Muscle of leg (tissue), 11 donors: Measurements from ENCODE around the gene SPATA21. TPM values are rescaled to one million over a fixed set of nuclear protein-coding genes. Genes with fewer than 3 reads are reported as not detected.

Experiments
- DNase-seq: peaks from one replicate; pipeline ENCODE4 v3.0.0; 2013
- H3K27ac ChIP-seq: one replicate; pipeline ENCODE4 v1.5.1; 2013; ENCODE audit warnings: mild to moderate bottlenecking, low read length, control low read depth
- H3K27me3 ChIP-seq: one replicate; pipeline ENCODE4 v1.6.1; 2013; ENCODE audit warnings: low read length; ENCODE audit not compliant: control insufficient read depth, insufficient read depth
- H3K36me3 ChIP-seq: one replicate; pipeline ENCODE4 v1.6.1; 2013; ENCODE audit warnings: low read length; ENCODE audit not compliant: control insufficient read depth, insufficient read depth
- H3K4me1 ChIP-seq: one replicate; pipeline ENCODE4 v1.6.1; 2013; ENCODE audit warnings: low read length; ENCODE audit not compliant: control insufficient read depth, insufficient read depth
- H3K4me3 ChIP-seq: one replicate; pipeline ENCODE4 v1.5.1; 2013; ENCODE audit warnings: low read length, control low read depth
- H3K9me3 ChIP-seq: replicated peaks from 2 replicates; pipeline ENCODE4 v1.6.1; 2013; ENCODE audit warnings: low read depth, low read length; ENCODE audit not compliant: control insufficient read depth
- WGBS: methylation state at CpG from one replicate; pipeline ENCODE4 v1.1.5; 2013; ENCODE audit warnings: missing lambda C conversion rate; ENCODE audit not compliant: insufficient coverage; 5-methylcytosine and 5-hydroxymethylcytosine counted together
- polyA plus RNA-seq, 8 donors: library from polyadenylated mRNA; unstranded; fragments of 120-200 nt; gene quantifications; one replicate each; pipeline versions ENCODE4 v1.2.1 to v1.2.3, GENCODE V29; 2013; ENCODE audit warnings: inconsistent platforms in 1 of 8, low replicate concordance in 1 of 8; ENCODE audit not compliant: insufficient read length in 8 of 8, insufficient read depth in 1 of 8
- total RNA-seq: library from RNA; stranded (reverse); fragments of 120-200 nt; gene quantifications from one replicate; pipeline ENCODE4 v1.2.4, GENCODE V29; 2013

SPATA21 gene
- total and polyA plus RNA-seq, 9 donors, result 0.04 to 0.24 (median 0.13) TPM; not detected in 2

GRCh38 chr1:16451841-16452528 is 14.8 kb upstream of the SPATA21 start:
- H3K27me3 ChIP-seq, result no peaks in the 10 kb centered on the region

GRCh38 chr1:16450863-16451481 is 13.7 kb upstream of the SPATA21 start:
- DNase-seq, result no peak
- Histone ChIP-seq H3K27ac (no peak overlapping the region), H3K27me3 (no peaks in the 10 kb centered on the region), H3K9me3 (no peaks in the 10 kb centered on the region), H3K36me3 (peaks cover 76% of the 10 kb centered on the region), H3K4me3 (no peak overlapping the region), H3K4me1 (no peaks in the 10 kb centered on the region)
- WGBS, result 100% methylated on average over 1 of the region's 6 CpGs

More at GRCh38 chr1:16451841-16452528, 14.8 kb upstream of the SPATA21 start:
- Histone ChIP-seq H3K36me3 (peaks cover 78% of the 10 kb centered on the region), H3K4me1 (no peaks in the 10 kb centered on the region), H3K4me3 (no peak overlapping the region), H3K27ac (no peak overlapping the region), H3K9me3 (no peaks in the 10 kb centered on the region)
- DNase-seq, result no peak
- 77% methylated on average over 10 of the region's 13 CpGs for WGBS

GRCh38 chr1:16449666-16450065 is 12.4 kb upstream of the SPATA21 start:
- Histone ChIP-seq H3K9me3 (no peaks in the 10 kb centered on the region), H3K27ac (no peak overlapping the region), H3K4me1 (no peaks in the 10 kb centered on the region), H3K27me3 (no peaks in the 10 kb centered on the region), H3K4me3 (no peak overlapping the region), H3K36me3 (peaks cover 76% of the 10 kb centered on the region)
- DNase-seq, result no peak
- 89% methylated on average over 3 of the region's 5 CpGs for WGBS

GRCh38 chr1:16449065-16449464 is 11.8 kb upstream of the SPATA21 start:
- H3K27me3 ChIP-seq, result no peaks in the 10 kb centered on the region
- H3K4me1 ChIP-seq, result no peaks in the 10 kb centered on the region
- no peak for DNase-seq
- WGBS, result 96% methylated on average over 4 of the region's 4 CpGs
- H3K27ac ChIP-seq, result no peak overlapping the region
- peaks cover 82% of the 10 kb centered on the region for H3K36me3 ChIP-seq
- no peaks in the 10 kb centered on the region for H3K9me3 ChIP-seq
- no peak overlapping the region for H3K4me3 ChIP-seq

GRCh38 chr1:16447641-16448040 is 10.4 kb upstream of the SPATA21 start:
- peaks cover 83% of the 10 kb centered on the region for H3K36me3 ChIP-seq
- no peaks in the 10 kb centered on the region for H3K9me3 ChIP-seq
- no peaks in the 10 kb centered on the region for H3K4me1 ChIP-seq
- H3K27ac ChIP-seq, result no peak overlapping the region
- H3K4me3 ChIP-seq, result no peak overlapping the region
- 93% methylated on average over 8 of the region's 9 CpGs for WGBS
- H3K27me3 ChIP-seq, result no peaks in the 10 kb centered on the region
- no peak for DNase-seq

GRCh38 chr1:16446116-16446515 is 8.9 kb upstream of the SPATA21 start:
- Histone ChIP-seq H3K27ac (no peak overlapping the region), H3K4me1 (peaks cover 8% of the 10 kb centered on the region), H3K27me3 (no peaks in the 10 kb centered on the region), H3K4me3 (no peak overlapping the region), H3K9me3 (no peaks in the 10 kb centered on the region), H3K36me3 (peaks cover 76% of the 10 kb centered on the region)
- DNase-seq, result no peak
- WGBS, result 97% methylated on average over 3 of the region's 10 CpGs

- Histone ChIP-seq H3K36me3 (peaks cover 70% of the 10 kb centered on the region), H3K27me3 (no peaks in the 10 kb centered on the region), H3K9me3 (no peaks in the 10 kb centered on the region), H3K4me3 (no peak overlapping the region), H3K4me1 (peaks cover 11% of the 10 kb centered on the region), H3K27ac (no peak overlapping the region)
- 91% methylated on average over 4 of the region's 4 CpGs for WGBS
- DNase-seq, result no peak
Measured at GRCh38 chr1:16445052-16445451, 7.8 kb upstream of the SPATA21 start.

GRCh38 chr1:16443975-16444770 is 6.9 kb upstream of the SPATA21 start:
- no peaks in the 10 kb centered on the region for H3K9me3 ChIP-seq
- peak; percentile 41 for DNase-seq
- no peak overlapping the region for H3K4me3 ChIP-seq
- peaks cover 13% of the 10 kb centered on the region for H3K4me1 ChIP-seq
- peak overlapping the region; percentile 6 for H3K27ac ChIP-seq
- no peaks in the 10 kb centered on the region for H3K27me3 ChIP-seq
- WGBS, result 87% methylated on average over 11 of the region's 14 CpGs
- H3K36me3 ChIP-seq, result peaks cover 61% of the 10 kb centered on the region

GRCh38 chr1:16442941-16443340 is 5.7 kb upstream of the SPATA21 start:
- H3K4me3 ChIP-seq, result no peak overlapping the region
- H3K36me3 ChIP-seq, result peaks cover 48% of the 10 kb centered on the region
- peaks cover 13% of the 10 kb centered on the region for H3K4me1 ChIP-seq
- H3K27me3 ChIP-seq, result no peaks in the 10 kb centered on the region
- H3K27ac ChIP-seq, result no peak overlapping the region
- WGBS, result no CpG with 5 or more reads among the region's 2 CpGs
- no peak for DNase-seq
- H3K9me3 ChIP-seq, result no peaks in the 10 kb centered on the region

- Histone ChIP-seq H3K36me3 (peaks cover 42% of the 10 kb centered on the region), H3K27me3 (no peaks in the 10 kb centered on the region), H3K4me3 (no peak overlapping the region), H3K27ac (no peak overlapping the region), H3K4me1 (peaks cover 13% of the 10 kb centered on the region), H3K9me3 (no peaks in the 10 kb centered on the region)
- peak; percentile 42 for DNase-seq
- WGBS, result 90% methylated on average over 4 of the region's 7 CpGs
Measured at GRCh38 chr1:16442265-16442664, 5.0 kb upstream of the SPATA21 start.
